22Rv1 (cell line): Measurements from ENCODE around the gene BCL2L11.

Source experiments
- H3K27ac ChIP-seq: fragments of 450-650 bp; 2 replicates; pipeline ENCODE4 v1.5.1; 2017
- ZFX ChIP-seq: fragments of 450-650 bp; IDR thresholded peaks from 2 replicates; pipeline ENCODE4 v1.6.1; 2017; ENCODE audit warnings: antibody characterized with exemption, borderline replicate concordance
- TF ChIP-seq, protein P1 (sequence below): fragments of 450-650 bp; IDR thresholded peaks from 2 replicates; pipeline ENCODE4 v1.5.1; 2017; ENCODE audit warnings: mild to moderate bottlenecking

The BCL2L11 gene

DNA sequence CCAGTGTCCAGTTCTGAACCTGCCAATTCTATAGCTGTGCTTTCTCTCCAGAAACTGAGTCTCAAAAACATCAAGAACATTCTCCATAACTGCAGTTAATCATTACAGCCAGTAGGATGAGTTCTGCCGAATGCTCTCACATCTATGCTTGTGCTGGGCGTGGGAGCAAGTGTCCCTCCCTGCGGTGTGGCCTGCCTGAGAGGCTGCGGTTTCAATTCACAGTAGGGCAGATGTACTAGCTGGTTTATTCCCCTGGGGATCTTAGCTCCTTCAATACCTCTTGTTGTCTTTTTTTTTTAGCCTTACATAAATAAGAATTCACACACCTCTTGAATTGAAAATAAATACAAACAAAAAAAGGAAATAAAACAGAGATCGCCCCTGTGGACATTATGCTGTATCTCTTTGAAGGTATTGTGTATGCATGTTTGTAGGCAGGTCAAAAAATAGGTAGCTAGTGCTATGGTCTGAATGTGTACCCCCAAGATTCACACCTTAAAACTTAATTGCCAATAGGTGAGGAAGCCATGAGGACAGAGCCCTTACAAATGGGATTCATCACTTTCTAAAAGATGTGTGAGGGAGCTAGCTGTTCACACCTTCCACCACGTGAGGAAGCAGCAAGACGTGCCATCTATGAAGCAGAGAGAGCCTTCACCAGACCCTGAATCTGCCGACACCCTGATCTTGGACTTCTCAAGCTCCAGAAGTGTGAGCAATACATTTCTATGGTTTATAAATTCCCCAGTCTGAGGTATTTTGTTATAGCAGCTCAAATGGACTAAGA lies 74.3 kb downstream of the BCL2L11 start:
- no peak for TF ChIP-seq ZFX
- TF ChIP-seq, protein P1, sequence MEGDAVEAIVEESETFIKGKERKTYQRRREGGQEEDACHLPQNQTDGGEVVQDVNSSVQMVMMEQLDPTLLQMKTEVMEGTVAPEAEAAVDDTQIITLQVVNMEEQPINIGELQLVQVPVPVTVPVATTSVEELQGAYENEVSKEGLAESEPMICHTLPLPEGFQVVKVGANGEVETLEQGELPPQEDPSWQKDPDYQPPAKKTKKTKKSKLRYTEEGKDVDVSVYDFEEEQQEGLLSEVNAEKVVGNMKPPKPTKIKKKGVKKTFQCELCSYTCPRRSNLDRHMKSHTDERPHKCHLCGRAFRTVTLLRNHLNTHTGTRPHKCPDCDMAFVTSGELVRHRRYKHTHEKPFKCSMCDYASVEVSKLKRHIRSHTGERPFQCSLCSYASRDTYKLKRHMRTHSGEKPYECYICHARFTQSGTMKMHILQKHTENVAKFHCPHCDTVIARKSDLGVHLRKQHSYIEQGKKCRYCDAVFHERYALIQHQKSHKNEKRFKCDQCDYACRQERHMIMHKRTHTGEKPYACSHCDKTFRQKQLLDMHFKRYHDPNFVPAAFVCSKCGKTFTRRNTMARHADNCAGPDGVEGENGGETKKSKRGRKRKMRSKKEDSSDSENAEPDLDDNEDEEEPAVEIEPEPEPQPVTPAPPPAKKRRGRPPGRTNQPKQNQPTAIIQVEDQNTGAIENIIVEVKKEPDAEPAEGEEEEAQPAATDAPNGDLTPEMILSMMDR, result no peak
- H3K27ac ChIP-seq, result no peak overlapping the region

DNA sequence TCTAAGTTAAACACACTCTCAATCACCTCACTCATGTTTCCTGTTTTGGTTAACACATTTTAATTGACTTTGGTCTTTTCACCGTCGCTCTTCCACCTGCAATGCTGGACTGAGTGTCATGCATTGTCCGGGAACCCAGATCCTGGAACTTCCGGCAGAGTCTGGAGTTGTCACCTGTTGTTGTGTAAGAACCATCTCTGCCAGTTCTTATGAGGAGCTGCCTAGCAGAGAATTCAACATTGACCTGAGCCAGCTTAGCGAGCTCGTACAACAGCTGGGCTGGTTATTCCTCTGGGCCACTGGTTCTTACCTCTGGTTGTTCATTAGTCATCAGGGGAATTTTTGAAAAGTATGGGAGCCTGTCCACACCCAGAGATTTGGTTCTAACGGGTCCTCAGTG lies 75.7 kb downstream of the BCL2L11 start:
- TF ChIP-seq, protein P1, result no peak
- TF ChIP-seq ZFX, result no peak
- H3K27ac ChIP-seq, result no peak overlapping the region

DNA sequence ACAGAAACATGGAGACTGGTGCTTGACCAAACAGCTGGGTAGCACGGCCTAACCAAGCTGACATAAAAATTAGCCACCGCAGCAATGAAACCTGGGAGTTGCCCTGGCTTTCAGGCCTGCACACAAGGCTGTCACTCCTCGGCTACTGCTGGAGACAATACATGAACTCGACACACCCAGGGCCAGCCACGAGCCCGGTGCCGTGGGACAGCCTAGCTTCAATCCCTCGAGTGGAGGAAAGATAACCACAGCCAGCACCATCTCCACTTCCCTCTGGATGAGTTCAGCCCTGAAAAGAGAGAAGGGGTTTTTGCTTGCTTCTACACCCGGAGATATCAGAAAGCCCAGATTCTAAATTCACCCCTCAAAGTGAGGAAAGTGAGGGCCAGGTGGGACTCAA lies 78.0 kb downstream of the BCL2L11 start:
- no peak for TF ChIP-seq ZFX
- TF ChIP-seq, protein P1, result no peak
- H3K27ac ChIP-seq, result no peak overlapping the region

DNA sequence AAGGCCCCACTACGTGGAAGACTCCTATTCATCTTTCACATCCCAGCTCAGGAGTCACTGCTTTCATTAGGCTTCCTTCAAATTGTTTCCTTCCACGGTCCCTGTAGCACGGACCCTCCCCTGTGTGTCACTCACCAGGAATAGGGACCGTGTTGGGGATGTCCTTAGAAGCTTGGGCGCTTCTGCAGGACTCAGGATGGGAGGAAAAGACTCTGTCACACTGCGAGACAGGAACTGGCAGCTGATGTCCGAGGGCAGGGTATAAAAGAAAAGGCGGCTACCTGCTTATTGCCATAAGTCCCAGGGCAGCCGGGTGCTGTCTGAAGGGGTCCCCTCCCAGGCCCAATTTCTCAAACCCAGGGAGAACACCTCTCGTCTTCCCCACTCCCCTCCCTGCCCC lies 79.1 kb downstream of the BCL2L11 start:
- no peak for TF ChIP-seq ZFX
- TF ChIP-seq, protein P1, result no peak

DNA sequence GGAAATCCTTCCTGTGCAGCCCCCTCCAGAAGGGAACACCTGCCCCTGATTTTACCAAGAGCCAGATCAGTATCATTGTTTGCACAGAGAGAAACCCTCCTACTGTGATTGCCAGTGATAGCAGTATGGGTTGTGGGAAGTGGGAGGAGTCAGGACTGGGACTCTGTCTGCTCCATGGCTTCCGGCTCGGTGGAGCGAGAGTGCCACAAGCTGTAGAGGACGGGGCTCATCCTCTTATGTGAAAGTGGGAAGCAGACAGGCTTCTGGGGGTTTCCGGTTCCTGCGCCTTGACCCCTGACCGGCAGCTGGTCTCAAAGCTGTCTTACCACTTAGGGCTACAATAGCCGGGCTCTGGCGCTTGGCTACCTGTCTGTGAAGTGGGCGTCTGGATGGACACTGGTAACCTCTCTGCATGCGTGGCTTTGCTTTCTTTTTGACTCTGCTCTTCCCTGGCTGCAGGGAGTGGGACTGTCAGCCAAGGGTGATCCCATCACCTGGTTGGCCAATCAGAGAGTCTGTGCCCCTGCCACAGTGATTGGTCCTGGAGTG lies 79.7 kb downstream of the BCL2L11 start:
- no peak overlapping the region for H3K27ac ChIP-seq
- TF ChIP-seq ZFX, result no peak
- TF ChIP-seq, protein P1, result no peak

More for the DNA sequence above, 79.1 kb downstream of the BCL2L11 start:
- H3K27ac ChIP-seq, result no peak overlapping the region

DNA sequence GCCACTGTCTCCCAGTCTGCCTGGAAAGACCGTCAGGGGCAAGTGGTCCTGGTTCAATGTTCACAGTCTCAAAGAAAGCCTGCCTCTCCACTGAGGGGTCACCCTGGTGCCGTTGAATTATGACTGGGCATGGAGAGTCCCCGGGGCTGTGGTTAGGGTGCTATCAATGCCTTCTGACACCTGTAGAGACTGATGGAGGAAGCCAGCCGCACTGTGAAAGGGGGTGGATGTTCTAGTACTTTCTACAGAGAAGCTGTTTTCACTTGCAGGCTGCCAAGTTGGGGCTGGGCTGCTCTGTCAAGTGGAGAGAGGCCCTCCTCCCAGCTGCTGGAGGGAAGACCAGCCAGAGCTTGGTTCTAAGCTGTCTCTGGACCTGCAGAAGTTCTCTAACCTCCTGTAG lies 80.5 kb downstream of the BCL2L11 start:
- H3K27ac ChIP-seq, result no peak overlapping the region
- TF ChIP-seq, protein P1, result no peak
- TF ChIP-seq ZFX, result no peak

DNA sequence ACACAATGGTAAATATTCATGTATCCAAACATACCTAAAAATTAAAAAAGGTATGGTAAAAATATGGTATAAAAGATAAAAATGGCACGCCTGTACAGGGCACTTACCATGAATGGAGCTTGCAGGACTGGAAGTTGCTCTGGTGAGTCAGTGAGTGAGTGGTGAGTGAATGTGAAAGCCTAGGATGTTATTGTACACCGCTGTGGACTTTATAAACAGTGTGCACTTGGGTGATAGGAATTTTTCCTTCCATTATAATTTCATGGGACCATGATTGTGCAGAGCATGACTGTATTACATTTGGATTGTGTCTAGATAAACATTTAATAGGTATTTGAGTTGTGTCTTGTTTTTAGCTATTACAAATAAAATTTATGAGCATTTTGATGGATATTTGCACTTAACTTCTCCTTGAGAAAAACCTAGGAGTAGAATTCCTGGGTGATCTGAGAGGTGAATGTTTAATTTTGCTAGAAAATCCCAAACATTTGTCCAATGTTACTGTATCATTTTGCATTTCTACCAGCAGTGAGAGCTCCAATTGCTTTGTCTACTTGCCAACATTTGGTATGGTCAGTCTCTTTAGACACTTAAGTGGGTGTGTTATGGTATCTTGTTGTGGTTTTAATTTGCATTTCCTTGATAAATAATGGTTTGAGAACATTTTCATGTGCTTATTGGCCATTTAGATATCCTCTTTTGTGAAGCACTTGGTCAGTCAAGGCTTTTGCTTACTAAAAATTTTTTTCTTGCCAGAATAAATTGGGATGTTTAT lies 81.7 kb downstream of the BCL2L11 start:
- H3K27ac ChIP-seq, result no peak overlapping the region
- no peak for TF ChIP-seq ZFX
- TF ChIP-seq, protein P1, result no peak
